ENCODE measurements around the gene VWA7. TPM values are rescaled to one million over a fixed set of nuclear protein-coding genes. Genes with fewer than 3 reads are reported as not detected.

The VWA7 gene
- total RNA-seq, 1 donor from 2014 or later, result 0.62 TPM

- Mint-ChIP-seq H3K4me1 (ENCODE audit: low read depth) (peaks cover 25% of the 10 kb centered on the region), H3K36me3 (ENCODE audit: low read depth) (peaks cover 11% of the 10 kb centered on the region), H3K27ac (ENCODE audit: unreplicated experiment) (peak overlapping the region; percentile 27), H3K27me3 (ENCODE audit: low read depth) (no peaks in the 10 kb centered on the region), H3K9me3 (ENCODE audit: low read depth) (no peaks in the 10 kb centered on the region), H3K4me3 (ENCODE audit: unreplicated experiment) (no peak overlapping the region)
- DNase-seq (ENCODE audit: low spot score), result no peak
- TF ChIP-seq CTCF (IDR thresholded peaks at IDR 0.05), result no peak
Measured at GRCh38 chr6:31792090-31792374, 14.9 kb upstream of the VWA7 start.

- Mint-ChIP-seq H3K27me3 (ENCODE audit: low read depth) (no peaks in the 10 kb centered on the region), H3K4me1 (ENCODE audit: low read depth) (peaks cover 25% of the 10 kb centered on the region), H3K27ac (ENCODE audit: unreplicated experiment) (peak overlapping the region; percentile 62), H3K4me3 (ENCODE audit: unreplicated experiment) (no peak overlapping the region), H3K36me3 (ENCODE audit: low read depth) (peaks cover 11% of the 10 kb centered on the region), H3K9me3 (ENCODE audit: low read depth) (no peaks in the 10 kb centered on the region)
- no peak for DNase-seq (ENCODE audit: low spot score)
- TF ChIP-seq CTCF (IDR thresholded peaks at IDR 0.05), result peak; percentile 79
Measured at GRCh38 chr6:31791324-31792089, 14.4 kb upstream of the VWA7 start.

GRCh38 chr6:31785475-31785874, 8.3 kb upstream of the VWA7 start:
- Mint-ChIP-seq H3K4me1 (ENCODE audit: low read depth) (no peaks in the 10 kb centered on the region), H3K27ac (ENCODE audit: unreplicated experiment) (no peak overlapping the region), H3K36me3 (ENCODE audit: low read depth) (peaks cover 29% of the 10 kb centered on the region), H3K27me3 (ENCODE audit: low read depth) (no peaks in the 10 kb centered on the region), H3K4me3 (ENCODE audit: unreplicated experiment) (no peak overlapping the region), H3K9me3 (ENCODE audit: low read depth) (no peaks in the 10 kb centered on the region)
- no peak for TF ChIP-seq CTCF (IDR thresholded peaks at IDR 0.05)
- DNase-seq (ENCODE audit: low spot score), result no peak

- no peaks in the 10 kb centered on the region for H3K9me3 Mint-ChIP-seq (ENCODE audit: low read depth)
- H3K4me3 Mint-ChIP-seq (ENCODE audit: unreplicated experiment), result no peak overlapping the region
- no peak for TF ChIP-seq CTCF (IDR thresholded peaks at IDR 0.05)
- no peaks in the 10 kb centered on the region for H3K4me1 Mint-ChIP-seq (ENCODE audit: low read depth)
- no peak for DNase-seq (ENCODE audit: low spot score)
- no peak overlapping the region for H3K27ac Mint-ChIP-seq (ENCODE audit: unreplicated experiment)
- no peaks in the 10 kb centered on the region for H3K27me3 Mint-ChIP-seq (ENCODE audit: low read depth)
- peaks cover 28% of the 10 kb centered on the region for H3K36me3 Mint-ChIP-seq (ENCODE audit: low read depth)
Measured at GRCh38 chr6:31784098-31784925, 7.2 kb upstream of the VWA7 start.

GRCh38 chr6:31782126-31782855, 5.2 kb upstream of the VWA7 start:
- no peaks in the 10 kb centered on the region for H3K27me3 Mint-ChIP-seq (ENCODE audit: low read depth)
- no peak for DNase-seq (ENCODE audit: low spot score)
- no peak for TF ChIP-seq CTCF (IDR thresholded peaks at IDR 0.05)
- H3K27ac Mint-ChIP-seq (ENCODE audit: unreplicated experiment), result no peak overlapping the region
- peaks cover 3% of the 10 kb centered on the region for H3K4me1 Mint-ChIP-seq (ENCODE audit: low read depth)
- H3K4me3 Mint-ChIP-seq (ENCODE audit: unreplicated experiment), result no peak overlapping the region
- peaks cover 31% of the 10 kb centered on the region for H3K36me3 Mint-ChIP-seq (ENCODE audit: low read depth)
- no peaks in the 10 kb centered on the region for H3K9me3 Mint-ChIP-seq (ENCODE audit: low read depth)

All from chondrocyte (in vitro differentiated cells).